ENCODE measurements around the gene KRT78.

The KRT78 gene

GRCh38 chr12:52794479-52795331, 54.1 kb downstream of the KRT78 start:
- no peaks in the 10 kb centered on the region for H3K4me1 ChIP-seq (ENCODE audit: control insufficient read depth, low read length)
- no peak for TF ChIP-seq CTCF (IDR thresholded peaks at IDR 0.05; ENCODE audit: low read depth, low read length, poor library complexity, severe bottlenecking)
- TF ChIP-seq EZH2phosphoT487 (IDR thresholded peaks at IDR 0.05; ENCODE audit: borderline replicate concordance, low read length): no peak
- H3K27me3 ChIP-seq (ENCODE audit: control insufficient read depth, low read length): no peaks in the 10 kb centered on the region
- H3K79me2 ChIP-seq (ENCODE audit: control insufficient read depth, low read length): no peaks in the 10 kb centered on the region
- H3K9me2 ChIP-seq (replicated peaks; ENCODE audit: control insufficient read depth, low read length): no peaks in the 10 kb centered on the region
- no peaks in the 10 kb centered on the region for H3K9me3 ChIP-seq (ENCODE audit: control insufficient read depth, insufficient read depth, low read length)
- no peaks in the 10 kb centered on the region for H3K36me3 ChIP-seq (ENCODE audit: control insufficient read depth, low read length)
- no peaks in the 10 kb centered on the region for H3F3A ChIP-seq (ENCODE audit: control insufficient read depth, insufficient read depth)
- H3K4me2 ChIP-seq (ENCODE audit: low read length): no peak overlapping the region
- H4K20me1 ChIP-seq (ENCODE audit: control insufficient read depth, insufficient read depth, low read depth, low read length): no peaks in the 10 kb centered on the region
- H3K27ac ChIP-seq (ENCODE audit: low read depth, low read length): no peak overlapping the region
- no peak overlapping the region for H3K4me3 ChIP-seq (ENCODE audit: low read length)

GRCh38 chr12:52792185-52793029, 56.4 kb downstream of the KRT78 start:
- Histone ChIP-seq H3K4me1 (ENCODE audit: control insufficient read depth, low read length) (no peaks in the 10 kb centered on the region), H3K9me2 (replicated peaks; ENCODE audit: control insufficient read depth, low read length) (no peaks in the 10 kb centered on the region), H3K4me2 (ENCODE audit: low read length) (no peak overlapping the region), H3K27ac (ENCODE audit: low read depth, low read length) (no peak overlapping the region), H4K20me1 (ENCODE audit: control insufficient read depth, insufficient read depth, low read depth, low read length) (no peaks in the 10 kb centered on the region), H3K27me3 (ENCODE audit: control insufficient read depth, low read length) (no peaks in the 10 kb centered on the region), H3K9me3 (ENCODE audit: control insufficient read depth, insufficient read depth, low read length) (no peaks in the 10 kb centered on the region), H3K36me3 (ENCODE audit: control insufficient read depth, low read length) (no peaks in the 10 kb centered on the region), H3K4me3 (ENCODE audit: low read length) (no peak overlapping the region), H3F3A (ENCODE audit: control insufficient read depth, insufficient read depth) (no peaks in the 10 kb centered on the region), H3K79me2 (ENCODE audit: control insufficient read depth, low read length) (no peaks in the 10 kb centered on the region)
- TF ChIP-seq EZH2phosphoT487 (IDR thresholded peaks at IDR 0.05; ENCODE audit: borderline replicate concordance, low read length): no peak
- TF ChIP-seq CTCF (IDR thresholded peaks at IDR 0.05; ENCODE audit: low read depth, low read length, poor library complexity, severe bottlenecking): no peak

- H3K36me3 ChIP-seq (ENCODE audit: control insufficient read depth, low read length): no peaks in the 10 kb centered on the region
- TF ChIP-seq CTCF (IDR thresholded peaks at IDR 0.05; ENCODE audit: low read depth, low read length, poor library complexity, severe bottlenecking): no peak
- TF ChIP-seq EZH2phosphoT487 (IDR thresholded peaks at IDR 0.05; ENCODE audit: borderline replicate concordance, low read length): no peak
- no peaks in the 10 kb centered on the region for H4K20me1 ChIP-seq (ENCODE audit: control insufficient read depth, insufficient read depth, low read depth, low read length)
- no peaks in the 10 kb centered on the region for H3F3A ChIP-seq (ENCODE audit: control insufficient read depth, insufficient read depth)
- no peaks in the 10 kb centered on the region for H3K9me2 ChIP-seq (replicated peaks; ENCODE audit: control insufficient read depth, low read length)
- H3K9me3 ChIP-seq (ENCODE audit: control insufficient read depth, insufficient read depth, low read length): no peaks in the 10 kb centered on the region
- H3K27me3 ChIP-seq (ENCODE audit: control insufficient read depth, low read length): no peaks in the 10 kb centered on the region
- no peaks in the 10 kb centered on the region for H3K4me1 ChIP-seq (ENCODE audit: control insufficient read depth, low read length)
- H3K4me2 ChIP-seq (ENCODE audit: low read length): no peak overlapping the region
- no peak overlapping the region for H3K4me3 ChIP-seq (ENCODE audit: low read length)
- no peak overlapping the region for H3K27ac ChIP-seq (ENCODE audit: low read depth, low read length)
- no peaks in the 10 kb centered on the region for H3K79me2 ChIP-seq (ENCODE audit: control insufficient read depth, low read length)
Measured at GRCh38 chr12:52791271-52792184, 57.3 kb downstream of the KRT78 start.
